GM21619 (cell line): ENCODE results near the gene SLC39A13.

Experiments used
- ATAC-seq: cut with Tn5 transposase; IDR thresholded peaks from one replicate; pipeline ENCODE4 v1.9.1; 2021; ENCODE audit not compliant: unreplicated experiment

The SLC39A13 gene

DNA sequence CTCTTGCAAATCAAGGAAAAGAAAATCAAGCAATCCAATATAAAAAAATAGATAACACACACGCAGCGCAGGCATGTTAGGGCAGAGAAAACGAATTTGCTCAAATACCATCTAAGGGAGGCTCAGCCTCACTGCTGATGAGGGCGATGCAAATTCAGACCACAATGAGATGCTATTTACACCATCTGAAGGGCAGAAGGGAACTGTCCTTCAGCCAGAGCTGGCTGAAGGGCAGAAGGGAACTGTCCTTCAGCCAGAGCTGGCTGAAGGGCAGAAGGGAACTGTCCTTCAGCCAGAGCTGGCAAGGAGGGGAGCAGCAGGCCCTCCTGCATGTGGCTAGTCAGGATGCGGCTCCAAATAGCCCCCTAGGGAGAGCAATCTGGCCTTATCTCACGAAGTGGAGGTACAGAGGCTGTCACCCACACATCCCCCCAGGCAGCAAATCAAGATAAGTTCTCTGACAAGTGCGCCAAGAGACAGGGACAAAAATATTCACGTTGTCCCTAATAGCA lies 7.6 kb upstream of the SLC39A13 start:
- ATAC-seq: peak; percentile 73

DNA sequence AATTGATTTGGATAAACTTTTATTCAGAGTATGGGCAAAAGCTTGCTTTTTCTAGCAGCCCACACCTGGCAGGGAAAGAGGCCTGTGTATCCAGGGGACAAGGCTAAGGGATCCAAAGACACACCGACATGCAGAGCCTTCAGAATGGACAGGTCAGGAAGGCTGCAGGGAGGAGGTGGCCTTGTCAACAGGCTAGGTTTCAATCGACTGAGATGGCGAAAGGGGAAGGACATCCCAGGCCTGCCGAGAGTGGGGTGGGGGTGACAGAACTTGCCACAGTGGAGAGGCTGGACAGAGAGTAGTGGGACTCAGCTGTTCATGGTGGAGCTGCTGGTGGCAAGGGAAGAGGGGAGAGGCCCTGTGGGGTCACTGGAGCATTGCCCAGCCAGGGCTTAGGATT lies 5.3 kb upstream of the SLC39A13 start:
- no peak for ATAC-seq

- ATAC-seq: no peak
Observed at GRCh38 chr11:47403571-47403970, 4.8 kb upstream of the SLC39A13 start.

GRCh38 chr11:47406896-47407745 lies 1.3 kb upstream of the SLC39A13 start:
- no peak for ATAC-seq

- ATAC-seq: no peak
Observed at GRCh38 chr11:47408598-47409439, 429 bp downstream of the SLC39A13 start.

- ATAC-seq: no peak
Observed at GRCh38 chr11:47409440-47410369, 1.3 kb downstream of the SLC39A13 start.

GRCh38 chr11:47410370-47411264 lies 2.2 kb downstream of the SLC39A13 start:
- ATAC-seq: no peak

- ATAC-seq: no peak
Observed at GRCh38 chr11:47411884-47412746, 3.7 kb downstream of the SLC39A13 start.

GRCh38 chr11:47413351-47413750 lies 5.0 kb downstream of the SLC39A13 start:
- ATAC-seq: no peak

GRCh38 chr11:47413908-47414684 lies 5.7 kb downstream of the SLC39A13 start:
- ATAC-seq: no peak

DNA sequence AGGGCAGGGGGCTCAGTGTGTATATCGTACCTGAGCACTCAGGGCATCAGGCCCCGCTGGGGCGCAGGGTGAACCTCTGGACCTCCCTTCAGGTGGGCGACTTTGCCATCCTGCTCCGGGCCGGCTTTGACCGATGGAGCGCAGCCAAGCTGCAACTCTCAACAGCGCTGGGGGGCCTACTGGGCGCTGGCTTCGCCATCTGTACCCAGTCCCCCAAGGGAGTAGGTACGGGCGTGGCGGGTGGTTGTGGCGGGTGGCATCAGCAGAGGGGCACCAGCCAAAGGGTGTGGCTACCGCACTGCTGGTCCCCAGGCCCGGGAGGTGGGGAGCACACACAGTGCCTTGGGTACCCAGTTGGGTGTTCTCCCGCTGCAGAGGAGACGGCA lies 6.3 kb downstream of the SLC39A13 start:
- no peak for ATAC-seq

GRCh38 chr11:47415091-47415854 lies 6.9 kb downstream of the SLC39A13 start:
- no peak for ATAC-seq

DNA sequence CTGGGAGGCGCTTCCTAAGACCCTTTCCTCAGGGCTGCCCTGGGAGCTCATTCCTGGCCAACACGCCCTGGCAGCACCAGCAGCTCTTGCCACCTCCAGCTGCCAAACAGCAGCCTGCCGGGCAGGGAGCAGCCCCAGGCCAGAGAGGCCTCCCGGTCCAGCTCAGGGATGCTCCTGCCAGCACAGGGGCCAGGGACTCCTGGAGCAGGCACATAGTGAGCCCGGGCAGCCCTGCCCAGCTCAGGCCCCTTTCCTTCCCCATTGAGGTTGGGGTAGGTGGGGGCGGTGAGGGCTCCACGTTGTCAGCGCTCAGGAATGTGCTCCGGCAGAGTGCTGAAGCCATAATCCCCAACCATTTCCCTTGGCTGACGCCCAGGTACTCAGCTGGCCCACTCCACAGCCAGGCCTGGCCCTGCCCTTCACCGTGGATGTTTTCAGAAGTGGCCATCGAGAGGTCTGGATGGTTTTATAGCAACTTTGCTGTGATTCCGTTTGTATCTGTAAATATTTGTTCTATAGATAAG lies 7.6 kb downstream of the SLC39A13 start:
- ATAC-seq: no peak

DNA sequence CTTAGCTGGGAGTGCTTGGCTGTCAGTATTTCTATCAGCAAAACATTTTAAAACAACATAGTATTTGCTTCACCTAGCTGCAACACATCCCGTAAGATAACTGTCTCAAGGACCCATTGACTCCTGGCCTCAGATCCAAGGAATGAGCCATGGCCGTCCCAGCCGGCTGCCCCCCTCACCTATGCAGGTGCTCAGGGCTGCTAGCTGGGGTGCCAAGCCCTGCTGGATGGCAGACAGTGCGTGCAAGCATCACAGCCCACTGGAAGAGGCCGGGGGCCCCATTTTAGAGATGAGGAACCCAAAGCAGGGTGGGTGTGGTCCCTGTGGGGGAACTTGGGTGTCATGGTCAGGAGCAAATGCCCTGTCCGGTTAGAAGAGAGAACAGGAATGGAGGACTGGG lies 9.3 kb downstream of the SLC39A13 start:
- no peak for ATAC-seq

- no peak for ATAC-seq
Observed at GRCh38 chr11:47418454-47419259, 10.3 kb downstream of the SLC39A13 start.

DNA sequence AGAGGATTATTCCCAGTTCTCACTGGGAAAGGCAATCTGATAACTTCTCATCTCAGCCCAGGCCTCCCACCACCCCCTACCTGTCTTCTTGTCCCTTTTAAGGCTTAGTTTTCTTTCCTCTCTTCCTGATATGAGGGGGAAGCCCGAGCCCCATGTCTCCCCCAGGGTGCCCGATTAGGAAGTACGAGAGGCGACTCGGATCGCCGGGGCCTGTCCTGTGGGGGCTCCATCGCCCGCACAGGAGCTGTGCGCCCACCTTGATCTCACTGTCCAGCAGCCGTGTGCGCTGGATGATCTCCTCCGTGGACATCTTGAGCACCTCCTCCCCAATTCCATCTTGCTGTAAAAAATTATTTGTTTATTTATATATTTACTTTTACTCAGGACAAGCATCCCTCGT lies 17.2 kb downstream of the SLC39A13 start:
- no peak for ATAC-seq
